Thyroid gland (tissue), 4 donors: Measurements from ENCODE around the gene IGFBP5. TPM values are rescaled to one million over a fixed set of nuclear protein-coding genes. Genes with fewer than 3 reads are reported as not detected.

Source experiments
- DNase-seq, 2 donors: peaks; one replicate each; pipeline ENCODE4 v3.0.0-alpha.2; 2019
- H3K27ac ChIP-seq, 3 donors: fragments of 200-600 bp; sonication (generic); 1 replicate in 2 of 3; 2 replicates in 1 of 3; pipeline ENCODE4 v1.5.1; 2016 to 2019; ENCODE audit warnings: mild to moderate bottlenecking in 1 of 3, moderate library complexity in 1 of 3
- H3K27me3 ChIP-seq: fragments of 200-600 bp; sonication (generic); one replicate; pipeline ENCODE4 v1.5.1; 2019
- H3K36me3 ChIP-seq, 2 donors: fragments of 200-600 bp; sonication (generic); one replicate each; pipeline ENCODE4 v1.5.1; 2016 to 2019
- H3K4me1 ChIP-seq, 2 donors: fragments of 200-600 bp; sonication (generic); one replicate each; pipeline ENCODE4 v1.5.1; 2017 to 2019
- H3K4me3 ChIP-seq, 3 donors: fragments of 200-600 bp; sonication (generic); replicated peaks in 1 of 3; 1 replicate in 2 of 3; 2 replicates in 1 of 3; pipeline ENCODE4 v1.5.1; 2016; ENCODE audit warnings: mild to moderate bottlenecking in 1 of 3
- H3K9me3 ChIP-seq: fragments of 200-600 bp; sonication (generic); one replicate; pipeline ENCODE4 v1.5.1; 2017
- CTCF ChIP-seq, 6 experiments: fragments of 200-600 bp in 3 of 6; fragments of 450-650 bp in 3 of 6; sonication (generic) in 3 of 6; IDR thresholded peaks; one replicate each; pipeline ENCODE4 v1.5.1; 2016 to 2019; ENCODE audit warnings: antibody characterized with exemption in 6 of 6, mild to moderate bottlenecking in 2 of 6, inconsistent platforms in 1 of 6, moderate library complexity in 1 of 6
- POLR2A ChIP-seq, 2 donors: fragments of 450-650 bp; IDR thresholded peaks; one replicate each; pipeline ENCODE4 v1.6.1; 2017; ENCODE audit warnings: antibody characterized with exemption in 2 of 2, mild to moderate bottlenecking in 2 of 2, moderate library complexity in 1 of 2
- WGBS, 2 donors: methylation state at CpG; one replicate each; pipeline ENCODE4 v1.1.5; 2017; 5-methylcytosine and 5-hydroxymethylcytosine counted together
- intact Hi-C: fragments of 100-400 bp; cut with DNase I; formaldehyde crosslinking; loops from one replicate; pipeline ENCODE4 v1.15.1; 2023
- total RNA-seq, 4 donors: library from RNA; depleted of rRNA; stranded (reverse); fragments of >200 nt; gene quantifications; one replicate each; pipeline ENCODE4 v1.2.3, GENCODE V29; 2016

Gene IGFBP5
- total RNA-seq, 4 donors from 2014 or later, result 704 to 1,519 (median 952) TPM

GRCh38 chr2:216660496-216660895 is 34.9 kb downstream of the IGFBP5 start:
- Histone ChIP-seq H3K27ac (no peak overlapping the region), H3K4me3 (no peak overlapping the region), H3K4me1 (peaks cover 0 to 7% of the 10 kb centered on the region in 2 donors), H3K36me3 (no peaks in the 10 kb centered on the region), H3K27me3 (no peaks in the 10 kb centered on the region), H3K9me3 (no peaks in the 10 kb centered on the region)
- intact Hi-C loops, result no loop called here
- WGBS, 2 donors, result 96 to 97% methylated on average over 10 of the region's 10 CpGs
- no peak for DNase-seq
- TF ChIP-seq POLR2A (IDR thresholded peaks at IDR 0.05), result no peak
- no peak for TF ChIP-seq CTCF (IDR thresholded peaks at IDR 0.05)

DNA sequence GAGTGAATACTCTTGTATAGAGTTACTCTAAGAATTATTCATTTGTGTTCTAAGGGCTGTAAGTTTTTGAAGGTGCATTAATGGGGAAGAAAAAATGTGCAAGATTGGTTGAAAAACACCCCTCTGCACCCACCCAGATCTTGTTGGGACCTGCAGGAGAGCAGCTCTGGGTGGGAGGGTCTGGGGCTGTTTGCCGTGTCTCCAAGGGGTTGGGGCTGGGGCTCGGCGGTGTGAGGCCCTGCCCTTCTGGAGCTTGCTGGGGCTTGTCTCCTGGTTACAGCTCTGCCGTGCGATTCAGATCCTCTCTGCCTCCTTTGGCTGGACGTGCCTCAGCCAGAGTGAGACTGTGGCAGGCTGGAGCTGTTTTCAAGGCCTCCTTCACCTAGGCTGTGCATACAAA is 36.1 kb downstream of the IGFBP5 start:
- Histone ChIP-seq H3K27ac (no peak overlapping the region), H3K9me3 (no peaks in the 10 kb centered on the region), H3K4me1 (no peaks in the 10 kb centered on the region), H3K4me3 (no peak overlapping the region), H3K27me3 (no peaks in the 10 kb centered on the region), H3K36me3 (no peaks in the 10 kb centered on the region)
- intact Hi-C loops, result no loop called here
- TF ChIP-seq POLR2A (IDR thresholded peaks at IDR 0.05) (no peak), CTCF (IDR thresholded peaks at IDR 0.05) (no peak)
- no peak for DNase-seq
- 81 to 87% methylated on average over 6 of the region's 6 CpGs for WGBS, 2 donors

- 90 to 92% methylated on average over 6 of the region's 6 CpGs for WGBS, 2 donors
- intact Hi-C loops, result no loop called here
- no peak overlapping the region for H3K27ac ChIP-seq
- H3K9me3 ChIP-seq, result no peaks in the 10 kb centered on the region
- H3K4me1 ChIP-seq, result no peaks in the 10 kb centered on the region
- no peaks in the 10 kb centered on the region for H3K27me3 ChIP-seq
- TF ChIP-seq CTCF (IDR thresholded peaks at IDR 0.05) (no peak), POLR2A (IDR thresholded peaks at IDR 0.05) (no peak)
- no peaks in the 10 kb centered on the region for H3K36me3 ChIP-seq
- H3K4me3 ChIP-seq, result no peak overlapping the region
- DNase-seq, result no peak
Measured at GRCh38 chr2:216658757-216659156, 36.6 kb downstream of the IGFBP5 start.

GRCh38 chr2:216657980-216658379 is 37.4 kb downstream of the IGFBP5 start:
- Histone ChIP-seq H3K9me3 (no peaks in the 10 kb centered on the region), H3K36me3 (no peaks in the 10 kb centered on the region), H3K4me3 (no peak overlapping the region), H3K27ac (no peak overlapping the region), H3K27me3 (no peaks in the 10 kb centered on the region), H3K4me1 (no peaks in the 10 kb centered on the region)
- WGBS, 2 donors, result 73 to 78% methylated on average over 7 of the region's 7 CpGs
- intact Hi-C loops, result no loop called here
- no peak for TF ChIP-seq CTCF (IDR thresholded peaks at IDR 0.05)
- TF ChIP-seq POLR2A (IDR thresholded peaks at IDR 0.05), result no peak
- DNase-seq, result no peak

GRCh38 chr2:216657086-216657855 is 38.1 kb downstream of the IGFBP5 start:
- Histone ChIP-seq H3K36me3 (no peaks in the 10 kb centered on the region), H3K27me3 (no peaks in the 10 kb centered on the region), H3K9me3 (no peaks in the 10 kb centered on the region), H3K4me3 (no peak overlapping the region), H3K4me1 (no peaks in the 10 kb centered on the region), H3K27ac (no peak overlapping the region)
- intact Hi-C loops, result no loop called here
- 87 to 93% methylated on average over 15 to 16 of the region's 16 CpGs for WGBS, 2 donors
- DNase-seq, result no peak
- TF ChIP-seq POLR2A (IDR thresholded peaks at IDR 0.05), result no peak
- no peak for TF ChIP-seq CTCF (IDR thresholded peaks at IDR 0.05)
